Activated CD8-positive, alpha-beta memory T cell treated with anti-CD3 and anti-CD28 coated beads, Interleukin-2, amount 50 U/mL, for 48 hours (primary cell): ENCODE measurements around the gene POLR3E.
"Not testable (repeated sequence)": the region's sequence is repeated elsewhere in the genome, so short reads cannot be mapped to it uniquely, and the experiment has no call there.

Experiments used
- DNase-seq: peaks from one replicate; pipeline ENCODE4 v3.0.0-alpha.2; 2020

Gene POLR3E

GRCh38 chr16:22293137-22294106, 3.8 kb upstream of the POLR3E start:
- no peak for DNase-seq

DNA sequence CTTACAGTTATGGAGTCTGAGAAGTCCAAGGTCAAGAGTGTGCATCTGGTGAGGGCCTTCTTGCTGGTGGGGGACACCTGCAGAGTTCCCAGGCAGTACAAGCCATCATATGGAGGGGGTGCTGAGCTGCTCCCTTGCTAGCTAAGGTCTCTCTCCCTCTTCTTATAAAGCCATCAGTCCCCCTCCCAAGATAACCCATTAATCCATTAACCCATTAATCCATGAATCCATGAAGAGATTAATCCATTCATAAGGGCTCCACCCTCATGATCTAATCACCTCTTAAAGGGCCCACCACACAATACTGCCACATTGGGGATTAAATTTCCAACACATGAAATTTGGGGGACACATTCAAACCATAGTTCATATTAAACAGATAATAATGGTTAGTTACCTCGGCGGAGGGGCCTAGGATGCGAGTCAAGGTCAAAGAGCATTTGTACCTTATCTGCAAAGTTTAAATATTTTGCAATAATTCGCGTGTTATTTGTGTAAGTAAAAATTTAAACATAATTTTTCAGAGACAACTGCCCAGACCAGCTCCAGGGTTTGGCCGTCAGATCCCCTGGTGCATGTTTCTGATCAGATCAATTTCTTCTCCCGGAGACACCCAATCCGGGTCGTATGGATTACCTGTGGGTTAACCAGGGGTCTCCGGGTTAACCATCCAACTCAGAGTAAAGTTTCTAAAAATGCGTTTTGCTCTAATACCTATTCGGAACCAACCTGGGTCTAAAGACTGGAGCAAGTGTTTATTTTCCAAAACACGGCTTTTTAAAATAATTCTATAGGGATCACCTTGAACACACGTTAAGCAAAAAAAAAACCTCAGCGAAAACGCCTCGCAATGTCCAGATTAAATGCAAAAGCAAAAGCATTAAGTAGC, 740 bp upstream of the POLR3E start:
- no peak for DNase-seq

DNA sequence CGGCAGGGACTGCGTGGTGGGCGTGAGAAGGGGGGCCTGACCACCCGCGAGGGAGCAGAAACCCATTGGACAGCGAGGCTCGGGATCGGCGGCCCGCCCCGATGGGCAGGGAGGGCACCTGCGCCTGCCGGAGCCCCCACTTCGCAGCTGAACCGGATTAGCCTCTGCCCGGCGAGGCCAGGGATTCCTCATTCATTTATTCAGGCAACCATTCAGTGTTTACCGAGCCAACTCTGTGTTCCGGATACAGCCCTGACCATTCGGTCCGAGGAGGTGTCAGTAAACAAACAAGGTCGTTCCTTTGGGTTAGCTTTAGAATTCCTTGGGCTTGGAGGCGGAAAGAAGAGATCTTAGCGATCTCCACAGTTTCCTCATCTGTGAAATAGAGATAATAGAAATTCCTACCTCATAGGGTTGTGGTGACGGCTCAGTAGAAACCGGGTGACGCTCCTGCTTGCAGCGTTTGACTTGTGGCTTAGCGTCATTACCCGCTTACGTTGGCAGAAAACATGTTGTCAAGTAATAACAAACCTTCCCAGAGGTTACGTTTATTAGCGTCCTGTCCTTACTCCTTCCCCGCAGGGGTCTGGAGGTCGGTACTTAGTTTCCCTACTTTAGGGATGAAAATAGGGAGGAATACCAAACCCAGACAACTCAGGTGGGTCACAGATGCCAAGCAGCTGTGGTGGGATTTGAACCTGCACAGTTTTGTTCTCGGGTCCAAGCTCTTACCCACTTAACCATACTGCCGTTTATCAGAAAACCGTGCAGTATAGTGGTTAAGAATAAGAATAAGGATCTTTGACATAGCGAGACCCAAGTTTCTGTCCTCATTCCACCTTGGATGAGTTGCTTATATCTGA, 893 bp downstream of the POLR3E start:
- peak; percentile 84 for DNase-seq

GRCh38 chr16:22299036-22299435, 1.8 kb downstream of the POLR3E start:
- DNase-seq = no peak

DNA sequence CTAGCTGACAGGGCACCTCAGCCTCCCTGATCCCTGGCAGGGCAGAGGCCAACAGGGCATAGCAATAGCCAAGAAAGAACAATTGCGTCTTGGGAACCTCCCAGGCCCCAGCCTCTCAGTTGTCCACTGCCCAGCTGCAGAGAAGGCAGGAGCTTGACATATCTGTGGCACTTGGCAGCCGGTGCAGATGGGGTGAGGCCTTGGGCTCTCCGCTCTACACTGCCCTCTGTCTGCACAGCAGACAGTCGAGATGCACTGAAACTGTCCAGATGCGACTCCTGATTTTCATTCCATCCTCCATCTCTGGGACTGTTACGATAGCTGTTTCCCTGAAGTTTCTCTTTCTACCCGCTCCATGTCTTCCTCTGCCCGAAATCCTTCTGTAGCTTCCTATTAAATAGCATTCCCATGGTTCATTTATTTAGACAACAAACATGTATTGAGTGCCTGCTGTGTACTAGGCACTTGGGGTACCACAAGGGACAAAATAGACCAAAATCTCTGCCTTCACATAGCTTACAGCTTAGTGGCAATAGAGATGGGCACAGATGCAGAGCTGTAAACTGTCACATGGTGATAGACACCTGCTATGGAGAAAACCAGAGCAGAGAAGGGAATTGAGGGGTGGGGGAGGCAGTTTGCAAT, 3.3 kb downstream of the POLR3E start:
- DNase-seq = peak; percentile 66

DNA sequence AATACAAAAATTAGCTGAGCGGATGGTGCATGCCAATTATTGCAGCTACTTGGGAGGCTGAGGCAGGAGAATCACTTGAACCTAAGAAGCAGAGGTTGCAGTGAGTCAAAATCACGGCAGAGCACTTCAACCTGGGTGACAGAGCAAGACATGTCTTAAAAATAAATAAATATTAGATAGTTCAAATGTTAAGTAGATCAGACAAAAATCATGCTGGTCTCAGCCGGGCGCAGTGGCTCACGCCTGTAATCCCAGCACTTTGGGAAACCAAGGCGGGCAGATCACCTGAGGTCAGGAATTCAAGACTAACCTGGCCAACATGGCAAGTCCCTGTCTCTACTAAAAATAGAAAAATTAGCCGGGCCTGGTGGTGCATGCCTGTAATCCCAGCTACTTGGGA, 4.2 kb downstream of the POLR3E start:
- not testable (repeated sequence) for DNase-seq

DNA sequence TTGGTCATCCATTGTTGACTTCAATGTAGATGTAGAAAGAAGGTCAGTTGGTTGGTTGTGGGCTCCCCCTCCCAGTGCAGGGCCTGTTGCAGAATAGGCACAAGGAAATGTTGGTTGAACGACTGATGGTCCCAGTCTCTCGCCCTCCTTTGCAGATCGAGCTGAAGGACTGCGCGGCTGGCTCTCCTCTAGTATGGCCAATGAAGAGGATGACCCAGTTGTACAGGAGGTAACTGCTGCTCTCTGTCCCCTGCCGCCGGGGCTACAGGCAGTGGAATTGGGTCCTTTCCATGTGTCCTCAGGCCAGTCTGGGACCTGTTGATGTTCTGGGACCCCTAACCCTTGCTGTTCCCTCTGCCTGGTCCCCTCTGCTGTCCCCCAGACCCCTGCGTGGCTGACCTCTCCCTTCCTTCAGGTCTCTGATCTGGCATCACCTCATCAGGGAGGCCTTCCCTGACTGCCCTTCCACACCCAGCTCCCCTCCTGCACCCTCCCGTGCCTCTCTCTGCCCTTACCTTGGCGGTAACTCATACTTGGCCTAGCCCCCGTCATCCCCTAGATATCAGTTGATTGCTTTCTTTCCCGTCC, 5.7 kb downstream of the POLR3E start:
- no peak for DNase-seq

- DNase-seq = no peak
Observed at GRCh38 chr16:22304411-22304810, 7.2 kb downstream of the POLR3E start.

DNA sequence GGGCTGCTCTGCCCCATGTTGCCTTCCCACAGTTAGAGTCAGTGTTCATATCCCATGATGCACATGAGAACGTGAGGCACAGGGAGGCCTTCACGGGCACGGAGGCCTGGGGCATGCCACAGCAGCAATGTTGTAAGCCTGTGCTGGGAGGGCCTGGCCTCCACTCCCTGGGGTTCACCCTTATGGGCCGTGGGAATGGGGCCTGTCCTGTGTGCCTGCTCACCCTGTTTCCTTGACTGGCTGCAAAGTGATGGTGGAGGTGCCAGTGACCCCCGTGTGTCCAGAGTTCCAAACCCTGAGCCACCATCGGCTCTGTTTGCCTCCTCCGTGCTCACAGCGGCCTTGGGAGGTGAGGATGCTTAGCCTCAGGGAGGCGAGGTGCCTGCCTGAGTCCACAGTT, 9.6 kb downstream of the POLR3E start:
- no peak for DNase-seq

GRCh38 chr16:22307838-22308237, 10.6 kb downstream of the POLR3E start:
- no peak for DNase-seq

DNA sequence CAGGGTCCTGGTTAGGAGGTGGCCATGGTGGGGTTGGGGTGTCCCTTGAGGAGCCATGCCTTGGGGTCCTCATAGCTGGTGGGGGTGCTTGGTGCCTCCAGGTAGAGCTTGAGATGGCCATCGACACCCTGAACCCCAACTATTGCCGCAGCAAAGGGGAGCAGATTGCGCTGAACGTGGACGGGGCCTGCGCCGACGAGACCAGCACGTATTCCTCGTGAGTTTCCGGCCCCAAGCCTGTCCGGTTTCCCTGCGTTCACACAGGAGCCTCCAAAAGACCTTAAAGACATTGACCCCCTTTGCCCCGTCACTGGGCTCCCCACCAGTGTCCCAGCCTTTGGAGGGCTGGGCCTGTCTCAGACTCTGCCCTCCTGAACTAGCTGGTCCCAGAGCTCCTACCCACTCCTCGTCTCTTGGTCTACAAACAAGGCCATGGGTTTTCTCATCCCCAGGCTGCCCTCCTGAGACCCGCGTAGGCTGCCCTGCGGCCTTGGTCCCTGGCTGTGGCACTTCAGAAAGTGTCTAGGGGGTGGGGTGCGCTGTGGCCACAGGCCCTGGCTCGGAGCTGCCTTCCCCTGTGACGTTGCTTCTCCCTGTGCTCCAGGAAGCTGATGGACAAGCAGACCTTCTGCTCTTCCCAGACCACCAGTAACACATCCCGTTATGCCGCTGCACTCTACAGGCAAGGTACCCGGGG, 11.8 kb downstream of the POLR3E start:
- DNase-seq = no peak

GRCh38 chr16:22311520-22311919, 14.3 kb downstream of the POLR3E start:
- no peak for DNase-seq

- DNase-seq = peak; percentile 45
Observed at GRCh38 chr16:22312897-22313781, 15.9 kb downstream of the POLR3E start.

DNA sequence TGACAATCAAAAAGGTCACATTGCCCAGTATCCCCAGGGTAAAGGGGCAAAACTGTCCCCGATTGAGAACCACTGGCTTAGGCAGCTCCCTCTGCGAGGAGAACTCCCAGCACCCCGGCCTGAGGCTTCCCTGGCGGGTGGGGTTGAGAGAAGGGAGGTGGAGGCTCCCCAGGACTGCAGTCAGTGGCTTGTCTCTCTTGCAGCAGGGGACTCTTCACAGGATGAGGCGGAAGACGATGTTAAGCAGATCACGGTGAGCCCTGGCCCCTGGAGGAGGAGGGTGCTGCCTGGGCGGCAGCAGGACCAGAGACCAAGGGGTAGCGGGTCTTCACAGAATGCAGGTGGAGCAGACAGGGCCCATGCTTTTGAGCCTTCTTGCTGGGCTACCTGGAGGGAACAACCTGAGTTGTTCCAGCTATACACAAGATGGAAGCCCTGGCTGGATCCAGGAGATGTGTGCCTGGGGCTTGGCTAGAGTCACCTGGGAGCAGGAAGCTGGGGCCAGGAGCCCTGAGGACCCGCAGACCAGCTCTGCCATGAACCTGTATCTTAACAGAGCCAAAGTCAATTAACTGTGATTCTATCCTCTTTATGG, 16.8 kb downstream of the POLR3E start:
- DNase-seq = peak; percentile 48

DNA sequence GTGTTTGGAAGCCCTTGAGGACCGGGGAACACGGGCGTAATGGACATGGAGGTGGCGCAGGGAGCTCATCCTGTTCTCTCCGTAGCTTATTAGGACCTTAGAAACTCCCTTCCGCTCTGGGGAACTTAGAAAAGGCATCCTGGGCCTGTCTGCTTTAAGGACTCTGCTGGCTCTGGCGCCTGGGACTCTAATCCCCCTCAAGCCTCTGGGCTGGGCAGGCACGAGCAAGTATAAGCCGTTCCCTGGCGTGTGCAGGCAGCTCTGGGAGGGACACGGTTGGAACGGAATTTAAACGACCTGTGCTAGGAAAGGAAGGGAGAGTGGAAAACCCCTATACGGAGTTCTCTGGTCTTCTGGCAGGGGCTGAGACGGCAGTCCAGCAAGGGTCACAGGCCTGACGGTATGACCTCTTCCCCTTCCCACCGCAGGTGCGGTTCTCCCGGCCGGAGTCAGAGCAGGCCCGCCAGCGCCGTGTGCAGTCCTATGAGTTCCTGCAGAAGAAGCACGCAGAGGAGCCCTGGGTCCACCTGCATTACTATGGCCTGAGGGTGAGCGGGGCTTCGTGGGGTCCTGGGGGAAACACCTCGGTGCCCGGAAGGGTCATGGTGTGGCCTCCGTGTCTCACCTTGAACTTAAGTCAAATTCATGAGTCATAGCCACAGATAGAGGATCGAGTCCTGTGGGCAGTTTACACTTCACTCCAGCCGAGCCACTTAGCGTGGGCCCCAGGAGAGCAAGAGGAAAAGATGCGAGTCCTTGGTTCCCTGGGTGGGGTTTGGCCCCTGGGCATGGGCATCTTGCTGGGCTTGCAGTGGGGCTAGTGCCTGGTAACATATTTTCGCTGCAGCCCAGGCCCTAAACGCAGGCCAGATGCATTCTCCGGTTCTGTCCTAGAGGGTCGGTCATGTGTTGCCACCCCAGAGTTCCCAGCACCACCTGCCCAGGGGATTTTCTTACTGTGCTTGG, 17.7 kb downstream of the POLR3E start:
- DNase-seq = peak; percentile 47

DNA sequence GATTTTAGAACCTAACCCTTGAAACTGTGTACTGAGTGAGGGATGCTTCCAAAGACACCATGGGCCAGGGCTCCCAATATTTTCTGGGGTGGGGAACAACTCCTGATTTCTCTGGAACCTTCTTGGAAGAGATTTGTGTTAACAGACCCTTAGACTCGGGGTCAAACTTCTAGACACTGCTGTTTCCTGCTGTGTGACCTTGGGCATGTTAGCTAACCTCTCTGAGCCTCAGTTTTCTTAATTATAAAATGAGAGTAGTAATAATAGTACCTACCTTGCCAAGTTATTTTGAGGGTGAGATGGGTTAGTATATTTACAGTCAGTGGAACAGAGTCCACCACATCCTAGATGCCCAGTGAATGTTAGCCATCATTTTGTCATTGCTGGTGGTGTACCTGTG, 18.8 kb downstream of the POLR3E start:
- no peak for DNase-seq

- peak; percentile 40 for DNase-seq
Observed at GRCh38 chr16:22316411-22316811, 19.2 kb downstream of the POLR3E start.

- DNase-seq = peak; percentile 47
Observed at GRCh38 chr16:22317001-22317530, 19.9 kb downstream of the POLR3E start.
